ENCODE measurements around the gene GARNL3. TPM values are rescaled to one million over a fixed set of nuclear protein-coding genes. Genes with fewer than 3 reads are reported as not detected.
A peak's percentile ranks its signal among the peaks of the same experiment; 100 is the strongest.

Gene GARNL3
- total RNA-seq, 2 experiments from 2014 or later: 3.8 to 4.2 TPM

GRCh38 chr9:127396253-127396807 is 131.8 kb downstream of the GARNL3 start:
- intact Hi-C loops (cut with micrococcal nuclease): loop anchor here (10.0 kb wide), 1 partner anchor 172 kb away; no protein-coding TSS in a partner anchor
- ChIA-PET POLR2A (interaction anchor here (1.7 kb wide), 1 partner anchor 55 kb away, joined by 10 read pairs; the partner anchor contains the start of genes LRSAM1 and RPL12), CTCF (interaction anchor here (0.9 to 3.4 kb wide), 6 partner anchors 11 to 182 kb away, joined by 3 to 10 read pairs (median 6); partner anchors contain the start of gene ZNF79)
- ATAC-seq: no peak
- Mint-ChIP-seq H3K9me3 (no peaks in the 10 kb centered on the region), H3K4me3 (peak overlapping the region; percentile 39), H3K4me1 (ENCODE audit: low read depth) (peaks cover 6% of the 10 kb centered on the region), H3K27ac (no peak overlapping the region), H3K36me3 (ENCODE audit: low read depth) (no peaks in the 10 kb centered on the region), H3K27me3 (peaks cover 63% of the 10 kb centered on the region)
- TF ChIP-seq CTCF (IDR thresholded peaks at IDR 0.05): no peak
- no peak for DNase-seq

GRCh38 chr9:127396808-127397645 is 132.5 kb downstream of the GARNL3 start, which contains the start of gene SLC2A8:
Gene SLC2A8, plus strand, starts transcription at chr9:127397169. Its CDS starts 62 bp downstream, at chr9:127397231.
- no peak within 1 kb of the TSS for H3K27ac Mint-ChIP-seq
- intact Hi-C loops (cut with micrococcal nuclease): loop anchor here (10.0 kb wide), 1 partner anchor 172 kb away; no protein-coding TSS in a partner anchor
- H3K36me3 Mint-ChIP-seq (ENCODE audit: low read depth): no peaks in the 10 kb centered on the region
- H3K27me3 Mint-ChIP-seq: peaks cover 62% of the 10 kb centered on the region
- peaks cover 6% of the 10 kb centered on the region for H3K4me1 Mint-ChIP-seq (ENCODE audit: low read depth)
- POLR2A ChIA-PET: interaction anchor here (0.8 to 1.7 kb wide), 3 partner anchors 9 to 54 kb away, joined by 3 to 10 read pairs (median 4); partner anchors contain the start of genes LRSAM1, RPL12 and ZNF79
- no peaks in the 10 kb centered on the region for H3K9me3 Mint-ChIP-seq
- DNase-seq (peak; percentile 93), ATAC-seq (peak; percentile 96)
- no peak for TF ChIP-seq CTCF (IDR thresholded peaks at IDR 0.05)
- CTCF ChIA-PET: interaction anchor here (0.6 to 3.4 kb wide), 7 partner anchors 11 to 182 kb away, joined by 3 to 10 read pairs (median 5); partner anchors contain the start of gene ZNF79
- peak within 1 kb of the TSS; percentile 51 for H3K4me3 Mint-ChIP-seq

GRCh38 chr9:127397646-127398274 is 133.2 kb downstream of the GARNL3 start:
- no peaks in the 10 kb centered on the region for H3K36me3 Mint-ChIP-seq (ENCODE audit: low read depth)
- intact Hi-C loops (cut with micrococcal nuclease): loop anchor here (10.0 kb wide), 1 partner anchor 173 kb away; no protein-coding TSS in a partner anchor
- POLR2A ChIA-PET: interaction anchor here (0.8 to 1.7 kb wide), 3 partner anchors 9 to 53 kb away, joined by 3 to 10 read pairs (median 4); partner anchors contain the start of genes LRSAM1, RPL12 and ZNF79

GRCh38 chr9:127398275-127398647 is 133.7 kb downstream of the GARNL3 start:
- ATAC-seq (no peak), DNase-seq (no peak)
- peaks cover 6% of the 10 kb centered on the region for H3K4me1 Mint-ChIP-seq (ENCODE audit: low read depth)
- peak overlapping the region; percentile 51 for H3K4me3 Mint-ChIP-seq
- H3K36me3 Mint-ChIP-seq (ENCODE audit: low read depth): no peaks in the 10 kb centered on the region
- intact Hi-C loops (cut with micrococcal nuclease): loop anchor here (10.0 kb wide), 1 partner anchor 173 kb away; no protein-coding TSS in a partner anchor
- no peaks in the 10 kb centered on the region for H3K9me3 Mint-ChIP-seq
- ChIA-PET CTCF (interaction anchor here (1.0 to 3.4 kb wide), 4 partner anchors 9 to 183 kb away, joined by 3 to 10 read pairs (median 6); no protein-coding TSS in a partner anchor), POLR2A (interaction anchor here (0.9 kb wide), 1 partner anchor 10 kb away, joined by 3 read pairs; no protein-coding TSS in a partner anchor)
- peaks cover 53% of the 10 kb centered on the region for H3K27me3 Mint-ChIP-seq
- no peak for TF ChIP-seq CTCF (IDR thresholded peaks at IDR 0.05)
- H3K27ac Mint-ChIP-seq: no peak overlapping the region

More at GRCh38 chr9:127397646-127398274, 133.2 kb downstream of the GARNL3 start:
- Mint-ChIP-seq H3K9me3 (no peaks in the 10 kb centered on the region), H3K4me3 (peak overlapping the region; percentile 51), H3K27me3 (peaks cover 58% of the 10 kb centered on the region), H3K27ac (no peak overlapping the region), H3K4me1 (ENCODE audit: low read depth) (peaks cover 6% of the 10 kb centered on the region)
- ATAC-seq (no peak), DNase-seq (peak; percentile 36)
- TF ChIP-seq CTCF (IDR thresholded peaks at IDR 0.05): peak; percentile 17
- CTCF ChIA-PET: interaction anchor here (1.0 to 3.4 kb wide), 6 partner anchors 10 to 183 kb away, joined by 3 to 10 read pairs (median 6); partner anchors contain the start of gene ZNF79
